ENCODE data around the gene KATNIP.
A peak's percentile ranks its signal among the peaks of the same experiment; 100 is the strongest.

The KATNIP gene

DNA sequence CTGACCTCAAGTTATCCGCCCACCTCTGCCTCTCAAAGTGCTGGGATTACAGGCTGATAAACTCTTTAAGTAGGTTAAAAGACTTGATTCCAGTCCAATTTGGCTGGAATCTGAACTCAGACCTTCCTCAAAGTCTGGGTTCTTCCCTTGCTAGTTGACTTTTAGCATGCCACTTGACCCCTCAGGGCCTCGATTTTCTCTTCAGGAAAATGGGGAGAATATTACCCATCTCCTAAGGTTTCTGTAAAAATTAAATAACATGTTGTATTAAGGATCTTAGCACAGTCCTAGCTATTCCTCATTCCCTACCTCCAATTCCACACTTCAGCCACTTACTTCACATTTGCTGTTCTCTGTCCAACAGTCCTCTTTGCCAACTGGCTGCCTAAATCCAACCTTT is 2.1 kb upstream of the KATNIP start:
- no peaks in the 10 kb centered on the region for H3K9me3 ChIP-seq (ENCODE audit: control insufficient read depth, insufficient read depth, low read depth, low read length)
- CTCF ChIA-PET = no interaction called here
- POLR2A ChIA-PET = no interaction called here
- H3K27ac ChIP-seq (ENCODE audit: extremely low read depth, low read depth, low read length) = no peak overlapping the region
- H3K4me1 ChIP-seq (ENCODE audit: control insufficient read depth, insufficient read depth, low read length) = no peaks in the 10 kb centered on the region
- H3K4me3 ChIP-seq (ENCODE audit: low read depth, low read length) = no peak overlapping the region
- TF ChIP-seq ZNF555 (tag by site-specific recombination; conservative IDR thresholded peaks at IDR 0.05) (no peak), KLF1 (tag by site-specific recombination; IDR thresholded peaks at IDR 0.05) (0 out of 2 replicates have a peak, but pooled peaks have one; percentile 7)
- H3K36me3 ChIP-seq (ENCODE audit: control insufficient read depth in 2 of 2, insufficient read depth in 1 of 2, low read length in 2 of 2) = peaks cover 22 to 39% of the 10 kb centered on the region in 2 experiments; a peak in 2 of 3 replicates

DNA sequence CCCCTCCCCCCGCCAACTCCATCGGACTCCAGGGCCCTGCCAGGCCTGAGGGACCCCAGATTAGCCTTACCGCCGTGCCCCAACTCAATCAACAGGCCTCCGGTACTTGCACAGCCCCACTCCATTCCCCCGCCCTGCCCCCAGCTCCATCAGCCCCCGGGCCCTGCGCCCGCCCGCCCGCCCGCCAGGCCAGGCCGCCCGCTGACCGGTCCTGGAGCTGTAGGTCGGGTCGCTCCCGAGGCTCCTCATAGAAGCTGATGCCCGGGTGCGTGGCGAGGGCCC is 539 bp upstream of the KATNIP start:
- POLR2A ChIA-PET = interaction anchor here (0.9 to 1.7 kb wide), 16 partner anchors 8 to 346 kb away, joined by 3 to 9 read pairs (median 5); partner anchors contain the start of gene KDM8
- CTCF ChIA-PET = no interaction called here
- Histone ChIP-seq H3K9me3 (ENCODE audit: control insufficient read depth, insufficient read depth, low read depth, low read length) (no peaks in the 10 kb centered on the region), H3K4me1 (ENCODE audit: control insufficient read depth, insufficient read depth, low read length) (no peaks in the 10 kb centered on the region), H3K27ac (ENCODE audit: extremely low read depth, low read depth, low read length) (no peak overlapping the region), H3K36me3 (ENCODE audit: control insufficient read depth in 2 of 2, insufficient read depth in 1 of 2, low read length in 2 of 2) (peaks cover 9 to 24% of the 10 kb centered on the region in 2 experiments; a peak in 2 of 3 replicates), H3K4me3 (ENCODE audit: low read depth, low read length) (peak overlapping the region; percentile 96)
- no peak for TF ChIP-seq ZNF335 (tag by site-specific recombination; conservative IDR thresholded peaks at IDR 0.05)
- TF ChIP-seq ZNF776 (tag by site-specific recombination; IDR thresholded peaks at IDR 0.05; ENCODE audit: borderline replicate concordance) = no peak
- no peak for TF ChIP-seq ZFP41 (tag by site-specific recombination; IDR thresholded peaks at IDR 0.05; ENCODE audit: borderline replicate concordance)
- no peak for TF ChIP-seq TCF7L2 (IDR thresholded peaks at IDR 0.05; ENCODE audit: borderline replicate concordance, low read depth, low read length)
- no peak for TF ChIP-seq ZNF670 (tag by site-specific recombination; IDR thresholded peaks at IDR 0.05; ENCODE audit: low read depth)
- no peak for TF ChIP-seq ZNF350 (tag by site-specific recombination; IDR thresholded peaks at IDR 0.05)
- TF ChIP-seq PRDM6 (tag by site-specific recombination; IDR thresholded peaks at IDR 0.05) = no peak
- no peak for TF ChIP-seq ZNF394 (tag by site-specific recombination; IDR thresholded peaks at IDR 0.05; ENCODE audit: borderline replicate concordance)
- no peak for TF ChIP-seq BCL11A (tag by site-specific recombination; IDR thresholded peaks at IDR 0.05; ENCODE audit: low read depth)
- no peak for TF ChIP-seq ZNF571 (tag by site-specific recombination; IDR thresholded peaks at IDR 0.05)
- no peak for TF ChIP-seq ZNF175 (tag by site-specific recombination; IDR thresholded peaks at IDR 0.05)
- TF ChIP-seq, protein P1, sequence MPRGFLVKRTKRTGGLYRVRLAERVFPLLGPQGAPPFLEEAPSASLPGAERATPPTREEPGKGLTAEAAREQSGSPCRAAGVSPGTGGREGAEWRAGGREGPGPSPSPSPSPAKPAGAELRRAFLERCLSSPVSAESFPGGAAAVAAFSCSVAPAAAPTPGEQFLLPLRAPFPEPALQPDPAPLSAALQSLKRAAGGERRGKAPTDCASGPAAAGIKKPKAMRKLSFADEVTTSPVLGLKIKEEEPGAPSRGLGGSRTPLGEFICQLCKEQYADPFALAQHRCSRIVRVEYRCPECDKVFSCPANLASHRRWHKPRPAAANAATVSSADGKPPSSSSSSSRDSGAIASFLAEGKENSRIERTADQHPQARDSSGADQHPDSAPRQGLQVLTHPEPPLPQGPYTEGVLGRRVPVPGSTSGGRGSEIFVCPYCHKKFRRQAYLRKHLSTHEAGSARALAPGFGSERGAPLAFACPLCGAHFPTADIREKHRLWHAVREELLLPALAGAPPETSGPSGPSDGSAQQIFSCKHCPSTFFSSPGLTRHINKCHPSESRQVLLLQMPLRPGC (tag by site-specific recombination; IDR thresholded peaks at IDR 0.05) = no peak
- no peak for TF ChIP-seq ZNF664 (tag by site-specific recombination; IDR thresholded peaks at IDR 0.05)
- TF ChIP-seq ZBTB44 (tag by site-specific recombination; IDR thresholded peaks at IDR 0.05) = no peak
- no peak for TF ChIP-seq ZFP37 (tag by site-specific recombination; IDR thresholded peaks at IDR 0.05)
- TF ChIP-seq ZNF514 (tag by site-specific recombination; IDR thresholded peaks at IDR 0.05) = no peak
- TF ChIP-seq IKZF3 (tag by site-specific recombination; IDR thresholded peaks at IDR 0.05) = no peak

Measured in HEK293 (cell line).